ENCODE data around the gene KRTAP5-7.
"Not testable (repeated sequence)": the region's sequence is repeated elsewhere in the genome, so short reads cannot be mapped to it uniquely, and the experiment has no call there.

KRTAP5-7 gene

GRCh38 chr11:71535825-71536224 lies 8.8 kb downstream of the KRTAP5-7 start:
- FAIRE-seq, result no peak

GRCh38 chr11:71537537-71537936 lies 10.5 kb downstream of the KRTAP5-7 start:
- no peak for FAIRE-seq

- FAIRE-seq, result not testable (repeated sequence)
Observed at GRCh38 chr11:71537977-71538665, 11.1 kb downstream of the KRTAP5-7 start, which contains the start of gene KRTAP5-8. Gene KRTAP5-8, plus strand, starts transcription at chr11:71538025. Its CDS starts 31 bp downstream, at chr11:71538056.

GRCh38 chr11:71538666-71538990 lies 11.6 kb downstream of the KRTAP5-7 start:
- no peak for FAIRE-seq

- no peak for FAIRE-seq
Observed at GRCh38 chr11:71539017-71539416, 11.9 kb downstream of the KRTAP5-7 start.

- FAIRE-seq, result not testable (repeated sequence)
Observed at GRCh38 chr11:71539971-71540370, 12.9 kb downstream of the KRTAP5-7 start.

- not testable (repeated sequence) for FAIRE-seq
Observed at GRCh38 chr11:71540521-71541304, 13.6 kb downstream of the KRTAP5-7 start.

- FAIRE-seq, result no peak
Observed at GRCh38 chr11:71542382-71542781, 15.3 kb downstream of the KRTAP5-7 start.

- no peak for FAIRE-seq
Observed at GRCh38 chr11:71542879-71543777, 16.1 kb downstream of the KRTAP5-7 start.

GRCh38 chr11:71543866-71544265 lies 16.8 kb downstream of the KRTAP5-7 start:
- no peak for FAIRE-seq

- FAIRE-seq, result no peak
Observed at GRCh38 chr11:71544525-71545214, 17.6 kb downstream of the KRTAP5-7 start.

- FAIRE-seq, result no peak
Observed at GRCh38 chr11:71545405-71545966, 18.4 kb downstream of the KRTAP5-7 start.

GRCh38 chr11:71548120-71548519 lies 21.1 kb downstream of the KRTAP5-7 start, which contains the start of gene KRTAP5-9:
Gene KRTAP5-9, plus strand, starts transcription at chr11:71548420. Its CDS starts 238 bp downstream, at chr11:71548658.
- FAIRE-seq, result no peak

- FAIRE-seq, result no peak
Observed at GRCh38 chr11:71548716-71549151, 21.7 kb downstream of the KRTAP5-7 start.

- FAIRE-seq, result no peak
Observed at GRCh38 chr11:71551711-71552110, 24.6 kb downstream of the KRTAP5-7 start.

- FAIRE-seq, result no peak
Observed at GRCh38 chr11:71554996-71555395, 27.9 kb downstream of the KRTAP5-7 start.

GRCh38 chr11:71555508-71555907 lies 28.4 kb downstream of the KRTAP5-7 start:
- FAIRE-seq, result no peak

- FAIRE-seq, result no peak
Observed at GRCh38 chr11:71556018-71556417, 29.0 kb downstream of the KRTAP5-7 start.

- FAIRE-seq, result no peak
Observed at GRCh38 chr11:71557257-71557656, 30.2 kb downstream of the KRTAP5-7 start.

- no peak for FAIRE-seq
Observed at GRCh38 chr11:71558996-71559395, 31.9 kb downstream of the KRTAP5-7 start.

GRCh38 chr11:71562120-71562519 lies 35.1 kb downstream of the KRTAP5-7 start:
- no peak for FAIRE-seq

GRCh38 chr11:71563406-71563805 lies 36.3 kb downstream of the KRTAP5-7 start:
- FAIRE-seq, result no peak

Measured in G401.6 (cell line).